Kasumi-1 (cell line): Measurements from ENCODE around the gene NRTN.
"Not testable (repeated sequence)": the region's sequence is repeated elsewhere in the genome, so short reads cannot be mapped to it uniquely, and the experiment has no call there.

Source experiments
- DNase-seq, 2 experiments: peaks; one replicate each; lab custom pipeline; 2025; lab: John Stamatoyannopoulos, UW

Gene NRTN

GRCh38 chr19:5867201-5868136 lies 62.6 kb downstream of the NRTN start:
- no peak for DNase-seq

- DNase-seq: no peak
Measured at GRCh38 chr19:5870986-5871394, 66.1 kb downstream of the NRTN start.

- DNase-seq: no peak
Measured at GRCh38 chr19:5873617-5874199, 68.8 kb downstream of the NRTN start.

- DNase-seq: not testable (repeated sequence)
Measured at GRCh38 chr19:5874496-5874895, 69.6 kb downstream of the NRTN start.

GRCh38 chr19:5877427-5877826 lies 72.6 kb downstream of the NRTN start:
- no peak for DNase-seq

- no peak for DNase-seq
Measured at GRCh38 chr19:5877882-5878281, 73.0 kb downstream of the NRTN start.
